Gastrocnemius medialis (tissue), 4 donors: ENCODE results near the gene MSH5.

Source experiments
- POLR2A ChIP-seq, 2 donors: fragments of 450-650 bp; IDR thresholded peaks; one replicate each; pipeline ENCODE4 v1.6.1; 2017; ENCODE audit warnings: antibody characterized with exemption in 2 of 2, mild to moderate bottlenecking in 2 of 2, moderate library complexity in 2 of 2
- TF ChIP-seq, protein P1 (sequence below), 5 experiments: fragments of 450-650 bp in 3 of 5; fragments of 200-600 bp in 2 of 5; sonication (generic) in 2 of 5; IDR thresholded peaks in 4 of 5; conservative IDR thresholded peaks in 1 of 5; 1 replicate in 4 of 5; 2 replicates in 1 of 5; pipeline ENCODE4 v1.5.1; 2016 to 2019; ENCODE audit warnings: antibody characterized with exemption in 5 of 5, mild to moderate bottlenecking in 3 of 5, moderate library complexity in 3 of 5

DNA sequence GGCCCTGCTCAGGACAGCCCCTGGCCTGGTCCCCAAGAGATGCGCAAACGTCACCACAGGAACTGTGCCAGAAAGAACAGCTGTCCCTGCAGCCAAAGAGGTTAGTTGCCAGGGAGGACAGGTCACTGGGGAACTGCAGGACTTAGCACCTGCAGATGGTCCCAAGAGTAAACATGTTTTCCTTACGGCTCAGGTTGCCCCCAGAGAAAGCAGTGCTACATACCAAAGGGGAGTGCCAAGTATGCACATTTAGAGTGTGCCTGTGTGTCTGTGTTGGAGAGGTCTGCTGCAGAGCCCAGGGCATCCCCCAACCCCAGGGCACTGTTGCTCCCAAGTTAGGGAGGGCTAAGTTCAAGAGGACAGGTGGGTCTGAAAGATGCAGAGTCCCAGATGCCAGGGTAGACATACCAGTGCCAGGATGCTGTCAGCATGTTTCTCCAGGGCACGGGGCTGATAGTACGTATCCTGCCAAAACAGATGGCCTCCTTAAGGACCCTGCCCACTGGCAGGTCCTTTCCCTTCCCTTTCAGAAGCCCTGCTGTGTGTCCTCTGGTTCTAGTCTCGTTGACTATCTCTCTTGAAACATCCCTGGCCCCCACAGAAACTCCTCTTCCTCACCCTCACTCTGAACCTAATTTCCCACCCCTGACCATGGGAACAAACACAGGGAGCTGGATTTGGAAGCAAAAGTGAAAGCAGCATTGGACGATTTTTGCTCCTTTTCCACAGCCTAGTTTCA lies 38.0 kb upstream of the MSH5 start:
- TF ChIP-seq, protein P1, sequence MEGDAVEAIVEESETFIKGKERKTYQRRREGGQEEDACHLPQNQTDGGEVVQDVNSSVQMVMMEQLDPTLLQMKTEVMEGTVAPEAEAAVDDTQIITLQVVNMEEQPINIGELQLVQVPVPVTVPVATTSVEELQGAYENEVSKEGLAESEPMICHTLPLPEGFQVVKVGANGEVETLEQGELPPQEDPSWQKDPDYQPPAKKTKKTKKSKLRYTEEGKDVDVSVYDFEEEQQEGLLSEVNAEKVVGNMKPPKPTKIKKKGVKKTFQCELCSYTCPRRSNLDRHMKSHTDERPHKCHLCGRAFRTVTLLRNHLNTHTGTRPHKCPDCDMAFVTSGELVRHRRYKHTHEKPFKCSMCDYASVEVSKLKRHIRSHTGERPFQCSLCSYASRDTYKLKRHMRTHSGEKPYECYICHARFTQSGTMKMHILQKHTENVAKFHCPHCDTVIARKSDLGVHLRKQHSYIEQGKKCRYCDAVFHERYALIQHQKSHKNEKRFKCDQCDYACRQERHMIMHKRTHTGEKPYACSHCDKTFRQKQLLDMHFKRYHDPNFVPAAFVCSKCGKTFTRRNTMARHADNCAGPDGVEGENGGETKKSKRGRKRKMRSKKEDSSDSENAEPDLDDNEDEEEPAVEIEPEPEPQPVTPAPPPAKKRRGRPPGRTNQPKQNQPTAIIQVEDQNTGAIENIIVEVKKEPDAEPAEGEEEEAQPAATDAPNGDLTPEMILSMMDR (IDR thresholded peaks at IDR 0.05 in 4 of 5, conservative IDR thresholded peaks at IDR 0.05 in 1 of 5) = no peak
- TF ChIP-seq POLR2A (IDR thresholded peaks at IDR 0.05) = no peak
